HCT116 (cell line): ENCODE measurements around the gene STARD8.

ENCODE experiments used
- CBX3 ChIP-seq: IDR thresholded peaks from 2 replicates; pipeline ENCODE4 v1.6.1; 2012; ENCODE audit warnings: low read depth
- ELF1 ChIP-seq: IDR thresholded peaks from 2 replicates; pipeline ENCODE4 v1.6.1; 2012; ENCODE audit warnings: low read depth, borderline replicate concordance
- EZH2phosphoT487 ChIP-seq: fragments of 200-600 bp; IDR thresholded peaks from 2 replicates; pipeline ENCODE4 v1.6.1; 2018; ENCODE audit warnings: antibody characterized with exemption, borderline replicate concordance
- POLR2A ChIP-seq: IDR thresholded peaks from 2 replicates; pipeline ENCODE4 v1.7.0; 2011; ENCODE audit warnings: borderline replicate concordance; ENCODE audit not compliant: insufficient read depth, insufficient read length; ENCODE audit errors: extremely low read depth
- POLR2AphosphoS5 ChIP-seq: IDR thresholded peaks from 2 replicates; pipeline ENCODE4 v1.6.1; 2011; ENCODE audit warnings: mild to moderate bottlenecking, low read depth, low read length, moderate library complexity
- TCF7L2 ChIP-seq: IDR thresholded peaks from 2 replicates; pipeline ENCODE4 v1.7.0; 2011; ENCODE audit warnings: borderline replicate concordance, inconsistent platforms; ENCODE audit not compliant: insufficient read depth, insufficient read length; ENCODE audit errors: extremely low read depth
- YY1 ChIP-seq: IDR thresholded peaks from 2 replicates; pipeline ENCODE4 v1.6.1; 2011; ENCODE audit warnings: low read length, low read depth, moderate library complexity, mild to moderate bottlenecking; ENCODE audit not compliant: insufficient replicate concordance; ENCODE audit errors: extremely low read depth
- TF ChIP-seq, protein P1 (sequence below), 3 experiments: fragments of 200-600 bp in 1 of 3; sonication (generic) in 1 of 3; IDR thresholded peaks in 2 of 3; conservative IDR thresholded peaks in 1 of 3; 2 replicates each; pipeline ENCODE4 v1.5.1; 2012 to 2017; ENCODE audit warnings: low read depth in 2 of 3, low read length in 2 of 3, antibody characterized with exemption in 1 of 3, borderline replicate concordance in 1 of 3, control low read depth in 1 of 3, mild to moderate bottlenecking in 1 of 3, mixed read lengths in 1 of 3, mixed run types in 1 of 3, moderate library complexity in 1 of 3; ENCODE audit not compliant: insufficient read depth in 1 of 3

DNA sequence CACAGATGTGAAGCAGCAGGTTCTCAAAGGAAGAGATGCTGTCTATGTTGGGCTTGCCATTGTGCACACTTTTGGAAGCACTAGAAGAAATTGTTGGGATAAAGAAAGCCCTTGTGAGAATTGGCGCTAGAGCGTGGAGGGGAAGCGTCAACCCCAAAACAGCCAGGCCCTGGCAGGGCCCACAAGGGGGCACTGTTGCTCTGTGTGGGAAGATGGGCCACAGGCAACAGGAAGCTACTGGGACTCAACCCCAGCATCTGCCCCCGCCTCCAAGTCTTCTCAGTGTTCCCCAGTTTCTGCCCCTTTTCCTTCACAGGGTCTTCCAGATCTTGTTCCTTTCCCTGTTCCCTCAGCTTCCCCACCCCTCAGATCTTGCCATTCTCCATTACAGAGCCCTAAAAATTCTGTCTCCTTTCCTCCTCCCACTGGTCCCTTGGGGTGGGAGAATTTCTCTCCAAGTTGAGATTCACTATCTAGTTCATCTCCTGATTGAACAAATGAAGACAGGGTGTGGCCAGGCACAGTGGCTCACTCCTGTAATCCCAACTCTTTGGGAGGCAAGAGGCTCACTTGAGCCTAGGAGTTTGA, 85.5 kb downstream of the STARD8 start:
- TF ChIP-seq EZH2phosphoT487, result no peak
- no peak for TF ChIP-seq POLR2A
- no peak for TF ChIP-seq POLR2AphosphoS5
- TF ChIP-seq, protein P1, sequence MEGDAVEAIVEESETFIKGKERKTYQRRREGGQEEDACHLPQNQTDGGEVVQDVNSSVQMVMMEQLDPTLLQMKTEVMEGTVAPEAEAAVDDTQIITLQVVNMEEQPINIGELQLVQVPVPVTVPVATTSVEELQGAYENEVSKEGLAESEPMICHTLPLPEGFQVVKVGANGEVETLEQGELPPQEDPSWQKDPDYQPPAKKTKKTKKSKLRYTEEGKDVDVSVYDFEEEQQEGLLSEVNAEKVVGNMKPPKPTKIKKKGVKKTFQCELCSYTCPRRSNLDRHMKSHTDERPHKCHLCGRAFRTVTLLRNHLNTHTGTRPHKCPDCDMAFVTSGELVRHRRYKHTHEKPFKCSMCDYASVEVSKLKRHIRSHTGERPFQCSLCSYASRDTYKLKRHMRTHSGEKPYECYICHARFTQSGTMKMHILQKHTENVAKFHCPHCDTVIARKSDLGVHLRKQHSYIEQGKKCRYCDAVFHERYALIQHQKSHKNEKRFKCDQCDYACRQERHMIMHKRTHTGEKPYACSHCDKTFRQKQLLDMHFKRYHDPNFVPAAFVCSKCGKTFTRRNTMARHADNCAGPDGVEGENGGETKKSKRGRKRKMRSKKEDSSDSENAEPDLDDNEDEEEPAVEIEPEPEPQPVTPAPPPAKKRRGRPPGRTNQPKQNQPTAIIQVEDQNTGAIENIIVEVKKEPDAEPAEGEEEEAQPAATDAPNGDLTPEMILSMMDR (IDR thresholded peaks at IDR 0.05 in 2 of 3, conservative IDR thresholded peaks at IDR 0.05 in 1 of 3; ENCODE audit: borderline replicate concordance in 1 of 3, insufficient read depth in 1 of 3, low read depth in 2 of 3, low read length in 2 of 3), result peak; percentile 64 to 80 (median 73)
- TF ChIP-seq CBX3, result no peak
- TF ChIP-seq ELF1, result no peak
- TF ChIP-seq YY1, result no peak
- no peak for TF ChIP-seq TCF7L2
